Kidney capillary endothelial cell (primary cell): Measurements from ENCODE around the gene ARPC5.

ENCODE experiments used
- DNase-seq: peaks from one replicate; pipeline ENCODE4 v3.0.0-alpha.2; 2018; ENCODE audit warnings: low spot score

Gene ARPC5

GRCh38 chr1:183611021-183611420, 24.6 kb downstream of the ARPC5 start:
- DNase-seq = no peak

- DNase-seq = no peak
Observed at GRCh38 chr1:183609759-183610452, 25.7 kb downstream of the ARPC5 start.

- DNase-seq = peak; percentile 67
Observed at GRCh38 chr1:183609313-183609712, 26.3 kb downstream of the ARPC5 start.

GRCh38 chr1:183607322-183607980, 28.1 kb downstream of the ARPC5 start:
- no peak for DNase-seq

GRCh38 chr1:183605904-183606303, 29.7 kb downstream of the ARPC5 start:
- no peak for DNase-seq

- no peak for DNase-seq
Observed at GRCh38 chr1:183604815-183605214, 30.8 kb downstream of the ARPC5 start.

- DNase-seq = no peak
Observed at GRCh38 chr1:183604038-183604808, 31.4 kb downstream of the ARPC5 start.

GRCh38 chr1:183602510-183602909, 33.1 kb downstream of the ARPC5 start:
- DNase-seq = no peak

GRCh38 chr1:183600634-183601033, 34.9 kb downstream of the ARPC5 start:
- DNase-seq = no peak

- no peak for DNase-seq
Observed at GRCh38 chr1:183600136-183600535, 35.4 kb downstream of the ARPC5 start.

- no peak for DNase-seq
Observed at GRCh38 chr1:183598386-183598785, 37.2 kb downstream of the ARPC5 start.

GRCh38 chr1:183597656-183598347, 37.8 kb downstream of the ARPC5 start:
- no peak for DNase-seq

- no peak for DNase-seq
Observed at GRCh38 chr1:183596500-183596899, 39.1 kb downstream of the ARPC5 start.

- no peak for DNase-seq
Observed at GRCh38 chr1:183595537-183595936, 40.0 kb downstream of the ARPC5 start.

GRCh38 chr1:183593356-183593755, 42.2 kb downstream of the ARPC5 start:
- no peak for DNase-seq

- no peak for DNase-seq
Observed at GRCh38 chr1:183592733-183593132, 42.9 kb downstream of the ARPC5 start.

GRCh38 chr1:183590244-183591191, 45.1 kb downstream of the ARPC5 start, which contains the start of gene NCF2:
Gene NCF2 (minus strand): TSS chr1:183590459. CDS start chr1:183590329, 130 bp downstream.
- no peak for DNase-seq

- DNase-seq = no peak
Observed at GRCh38 chr1:183589874-183590243, 45.7 kb downstream of the ARPC5 start.

- no peak for DNase-seq
Observed at GRCh38 chr1:183589384-183589783, 46.2 kb downstream of the ARPC5 start.

GRCh38 chr1:183588827-183589226, 46.8 kb downstream of the ARPC5 start:
- DNase-seq = no peak

GRCh38 chr1:183586926-183587325, 48.7 kb downstream of the ARPC5 start:
- no peak for DNase-seq
